ENCODE data around the gene DUSP3. TPM values are rescaled to one million over a fixed set of nuclear protein-coding genes. Genes with fewer than 3 reads are reported as not detected.

DUSP3 gene
- 57.5 TPM for total RNA-seq (ENCODE audit: insufficient read depth, low replicate concordance)

DNA sequence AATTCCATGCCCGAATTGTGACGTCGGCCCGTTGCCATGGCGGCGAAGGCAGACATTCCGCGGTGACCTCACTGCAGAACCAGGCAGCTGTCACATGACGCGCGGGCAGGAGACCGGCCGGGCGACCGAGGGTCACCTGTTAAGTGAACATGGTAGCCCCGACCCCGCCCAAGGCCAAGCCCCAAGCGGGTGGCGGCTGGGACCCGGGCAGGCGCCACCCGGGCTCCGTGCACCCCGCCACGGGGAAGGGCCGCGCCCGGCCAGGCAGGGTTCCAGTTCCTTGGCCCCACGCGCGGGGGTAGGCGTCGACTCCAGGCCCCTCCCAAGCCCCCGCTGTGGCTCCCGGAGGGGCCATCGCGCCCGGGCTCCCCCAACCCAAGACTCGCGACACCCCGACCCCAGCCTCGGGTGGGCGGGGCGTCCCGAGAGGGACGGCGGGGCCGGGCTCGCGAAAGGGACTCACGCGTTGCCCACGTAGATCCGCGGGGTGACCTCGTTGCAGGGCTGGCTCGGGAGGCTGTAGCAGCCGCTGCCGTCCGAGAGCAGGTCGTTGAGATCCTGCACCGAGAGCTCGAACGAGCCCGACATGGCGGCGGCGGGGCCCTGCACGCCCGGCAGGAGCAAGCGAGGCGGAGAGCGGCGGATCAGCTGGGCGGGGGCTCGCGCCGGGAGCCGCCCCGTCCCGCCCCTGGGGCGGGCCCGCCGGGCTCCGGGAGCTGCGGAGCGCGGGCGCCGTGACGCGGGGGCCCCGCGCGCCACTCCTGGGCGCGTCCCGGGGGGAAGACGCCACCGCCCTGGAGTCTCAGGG is at the start of gene DUSP3:
DUSP3 (minus strand) TSS at position 641 of the 808 bp plus-strand sequence; CDS start at position 588, 53 bp downstream.
- peak; percentile 93 for DNase-seq (ENCODE audit: low spot score)

DNA sequence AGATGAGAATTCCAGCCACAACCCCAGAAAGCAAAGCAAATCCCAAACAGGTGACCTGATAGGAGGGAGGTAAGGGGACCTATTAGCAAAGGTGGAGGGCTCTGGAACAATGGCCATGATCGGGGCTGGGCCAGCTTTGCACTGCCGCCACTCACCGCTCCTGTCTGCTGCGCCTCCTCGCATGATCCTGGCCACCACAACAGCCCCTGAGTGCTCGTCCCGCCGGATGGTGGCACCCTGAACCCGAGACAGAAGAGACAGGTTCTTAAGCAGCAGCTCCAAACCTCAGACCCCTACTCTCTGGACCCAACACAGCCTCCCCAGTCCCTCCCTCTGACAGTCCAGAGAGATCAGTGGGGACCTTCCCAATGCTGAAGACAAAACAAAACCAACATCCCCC is 48.8 kb upstream of the DUSP3 start:
- DNase-seq (ENCODE audit: low spot score), result no peak

DNA sequence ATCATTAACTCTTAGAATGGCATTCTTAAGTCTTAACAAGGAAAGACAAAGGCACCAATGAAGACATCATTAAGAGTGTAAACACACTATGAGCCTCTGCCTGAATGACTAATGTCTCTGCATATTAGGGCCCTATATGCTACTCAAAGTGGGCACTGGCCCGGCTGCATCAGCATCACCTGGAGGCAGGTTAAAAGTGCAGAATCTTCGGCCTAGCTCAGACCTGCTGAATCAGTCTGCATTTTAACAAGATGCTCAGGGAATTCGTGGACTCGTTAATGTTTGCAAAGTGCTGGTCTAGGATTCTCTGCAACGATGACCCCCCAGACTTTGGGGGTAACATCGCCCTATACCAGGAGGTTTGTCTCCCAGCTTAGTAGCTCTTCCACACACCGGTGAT is 47.4 kb upstream of the DUSP3 start:
- no peak for DNase-seq (ENCODE audit: low spot score)

DNA sequence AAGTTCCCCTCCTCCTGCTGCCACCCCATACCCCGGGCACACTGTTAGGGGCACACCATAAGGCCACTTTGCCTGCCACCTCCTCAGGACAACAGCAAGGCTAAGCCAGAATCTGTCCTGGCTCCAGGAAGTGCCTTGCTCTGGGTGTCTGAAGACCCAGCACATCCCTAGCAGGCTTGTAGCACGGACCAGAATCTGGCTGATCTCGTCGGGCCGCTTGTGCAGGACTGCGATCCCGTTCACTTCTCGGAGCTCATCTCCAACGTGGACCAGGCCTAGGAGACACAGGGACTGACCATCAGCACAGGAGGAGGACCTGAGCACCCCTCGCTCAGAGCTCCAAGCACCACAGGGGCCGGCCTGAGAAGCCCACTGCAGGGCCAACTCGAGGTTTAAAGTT is 46.8 kb upstream of the DUSP3 start:
- no peak for DNase-seq (ENCODE audit: low spot score)

DNA sequence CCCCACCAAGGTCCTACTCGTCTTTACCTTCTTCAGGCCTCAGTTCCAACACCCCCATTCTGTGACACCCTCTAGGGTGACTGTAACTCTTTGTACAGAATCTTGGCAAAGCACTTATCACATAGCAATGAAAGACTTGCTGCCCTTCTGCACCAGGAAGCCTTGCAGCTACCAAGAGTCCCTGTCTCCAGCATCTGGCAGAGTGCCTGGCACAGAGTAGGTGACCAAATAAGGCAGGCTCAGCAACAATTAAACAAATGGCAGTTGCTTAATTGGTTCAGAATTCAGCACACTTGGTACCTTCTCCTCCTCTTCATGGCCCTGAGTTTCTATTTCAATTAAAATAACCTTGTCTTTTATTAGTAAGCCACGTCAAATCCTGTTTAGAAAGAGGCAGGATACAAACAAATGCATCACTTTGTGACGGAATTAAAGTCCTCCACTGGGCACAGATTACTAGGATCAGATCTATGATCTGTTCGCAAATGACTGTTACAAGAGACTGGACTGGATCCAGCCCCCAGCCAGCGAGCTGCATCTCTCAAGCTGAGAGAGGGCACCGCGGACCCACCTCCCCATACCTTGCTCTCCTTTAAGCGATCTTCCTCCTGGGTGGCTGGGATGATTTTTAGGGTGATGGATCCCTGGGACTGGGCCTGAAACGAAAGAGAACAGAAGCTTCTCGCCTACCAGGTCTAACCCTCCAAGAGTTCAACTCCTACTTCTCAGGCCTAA is 44.7 kb upstream of the DUSP3 start:
- no peak for DNase-seq (ENCODE audit: low spot score)

DNA sequence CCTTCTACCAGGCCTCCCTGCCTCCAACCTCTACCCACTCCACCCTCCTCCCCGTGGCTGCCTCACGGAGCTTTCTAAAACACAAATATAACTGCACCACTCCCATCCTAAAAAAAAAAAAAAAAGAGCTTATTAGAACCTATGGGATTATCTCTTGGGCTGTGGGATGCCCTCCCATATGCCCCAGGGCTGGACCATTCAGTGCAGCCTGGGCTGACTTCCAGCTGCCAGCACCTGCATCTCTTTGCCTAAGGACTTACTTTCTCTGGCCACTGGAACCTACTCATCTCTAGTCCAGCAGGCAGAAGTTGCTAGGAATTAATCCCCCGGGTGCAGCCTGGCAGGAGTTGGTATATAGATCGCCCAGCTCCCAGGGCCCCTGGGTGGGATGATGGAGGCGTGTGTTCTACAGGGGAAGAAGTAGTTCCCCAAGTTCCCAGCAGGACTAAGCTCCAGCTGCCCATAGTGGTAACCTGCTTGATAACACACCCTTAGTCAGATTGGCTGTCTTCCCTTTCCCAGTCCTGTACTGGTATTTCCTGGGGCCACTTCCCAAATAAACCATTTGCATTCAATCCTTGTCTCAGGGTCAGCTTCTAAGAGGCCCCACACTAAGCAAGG is 43.9 kb upstream of the DUSP3 start:
- DNase-seq (ENCODE audit: low spot score), result no peak

DNA sequence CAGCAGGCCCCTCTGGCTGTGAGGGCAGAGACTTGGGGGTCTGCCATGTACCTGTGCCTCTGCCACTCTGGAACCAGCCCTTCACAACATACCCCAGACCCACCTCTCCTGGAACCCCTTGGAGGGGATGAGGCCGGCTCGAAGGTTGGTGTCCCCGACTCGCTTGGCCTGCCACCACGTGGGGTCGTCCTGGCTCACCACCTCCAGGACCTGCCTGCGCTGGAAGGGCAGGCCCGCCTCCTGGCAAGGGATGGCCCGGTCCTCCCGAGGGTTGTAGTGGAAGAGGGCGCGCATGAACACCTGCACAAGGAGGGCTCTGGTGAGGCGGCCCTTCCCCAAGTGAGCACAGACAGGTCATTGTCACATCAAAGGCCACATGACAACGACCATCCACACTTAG is 42.0 kb upstream of the DUSP3 start:
- no peak for DNase-seq (ENCODE audit: low spot score)

DNA sequence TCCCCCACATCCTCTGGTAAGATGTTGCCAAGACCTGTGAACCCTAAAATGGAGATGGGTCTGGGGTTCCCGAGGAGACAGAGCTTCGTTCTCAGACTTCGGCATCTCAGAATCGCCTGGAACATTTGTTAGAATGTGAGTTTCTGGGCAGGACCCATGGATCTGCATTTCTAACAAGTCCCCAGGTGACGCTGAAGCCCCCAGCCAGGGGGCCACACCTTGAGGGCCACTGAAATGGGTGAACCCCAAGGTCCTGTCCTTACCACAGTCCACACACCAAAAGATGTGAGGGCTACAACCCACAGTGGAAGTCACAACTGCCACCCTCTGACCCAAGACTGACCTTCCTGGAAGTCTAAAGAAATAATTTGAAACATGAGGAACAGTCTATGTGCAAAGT is 40.2 kb upstream of the DUSP3 start:
- no peak for DNase-seq (ENCODE audit: low spot score)

DNA sequence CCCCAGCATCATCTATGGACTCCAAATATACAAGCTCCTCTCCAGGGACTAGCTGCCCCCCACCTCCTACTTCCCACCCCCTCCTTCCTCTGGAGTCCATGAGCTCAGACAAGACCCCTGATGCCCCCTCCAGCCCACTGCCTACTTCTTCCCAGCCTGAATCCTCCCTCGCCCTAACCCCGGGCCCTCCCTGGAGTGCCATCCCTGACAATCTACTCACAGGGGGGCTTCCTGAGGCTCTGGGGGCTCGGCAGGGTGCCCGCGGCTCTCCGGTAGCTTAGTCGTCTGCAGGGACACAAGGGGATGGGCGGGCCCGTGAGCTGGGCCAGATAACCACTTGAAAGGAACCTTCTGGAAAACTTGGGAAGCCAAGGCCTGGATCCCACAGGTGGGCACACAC is 39.0 kb upstream of the DUSP3 start:
- no peak for DNase-seq (ENCODE audit: low spot score)

DNA sequence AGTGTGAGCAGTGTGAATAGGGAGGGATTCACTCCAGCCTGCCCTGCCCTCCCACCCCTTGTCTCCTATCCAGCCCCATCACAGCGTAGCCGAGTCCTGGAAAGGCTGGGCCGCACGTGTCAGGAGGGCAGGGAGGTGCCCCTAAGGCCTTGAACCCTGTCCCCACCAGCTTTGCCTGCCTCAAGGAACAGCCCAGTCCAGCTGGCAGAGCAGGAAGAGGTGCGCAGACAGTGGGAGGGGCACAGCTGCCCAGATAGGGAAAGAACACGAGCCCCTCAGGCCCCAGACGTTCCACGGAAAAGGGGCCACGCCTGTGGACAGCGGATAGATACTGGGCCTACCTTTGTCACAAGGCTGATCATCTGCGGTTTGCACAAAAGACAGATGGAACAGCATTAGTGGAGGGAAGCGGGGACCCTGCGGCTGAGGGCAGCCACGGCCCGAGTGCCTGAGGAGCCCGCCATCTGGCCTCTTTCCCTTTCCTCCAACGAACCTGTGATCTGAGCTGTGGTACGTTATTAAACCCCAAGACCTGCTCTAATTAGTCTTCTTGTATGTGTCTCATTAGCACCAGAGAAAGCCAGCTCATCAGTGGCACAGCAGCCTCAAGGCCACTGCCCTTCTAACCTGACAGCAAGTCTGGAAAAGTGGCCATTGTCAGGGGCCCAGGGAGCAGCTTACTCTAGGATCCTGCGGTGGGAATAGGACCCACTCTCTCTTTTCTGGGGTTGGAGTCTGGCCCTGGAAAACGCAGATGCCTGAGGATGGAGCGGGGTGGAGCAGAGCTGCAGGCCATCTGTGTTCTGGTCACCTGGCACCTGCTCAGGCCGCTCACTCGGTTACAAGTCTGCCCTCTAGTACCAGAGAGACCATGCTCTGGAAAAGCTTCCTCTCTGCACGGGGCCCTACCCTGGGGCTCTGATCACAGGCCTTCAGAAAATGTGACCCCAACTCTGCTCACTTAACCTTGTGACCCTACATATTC is 37.9 kb upstream of the DUSP3 start:
- DNase-seq (ENCODE audit: low spot score), result no peak

DNA sequence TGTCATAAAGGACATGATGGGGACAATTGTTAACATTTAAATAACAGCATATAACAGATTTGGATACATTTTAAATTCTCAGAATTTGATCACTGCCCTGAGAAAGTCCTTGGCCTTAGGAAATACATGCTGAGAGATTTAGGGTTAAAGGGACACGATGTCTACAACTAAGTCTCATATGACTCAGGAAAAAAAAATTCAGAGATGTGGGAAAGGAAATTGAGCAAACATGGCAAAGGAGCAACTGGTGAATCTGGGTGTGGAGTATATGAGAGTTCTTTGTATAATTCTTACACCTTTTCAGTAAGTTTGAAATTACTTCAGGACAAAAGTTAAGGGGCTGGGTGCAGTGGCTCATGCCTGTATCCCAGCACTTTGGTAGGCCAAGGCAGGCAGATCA is 35.9 kb upstream of the DUSP3 start:
- DNase-seq (ENCODE audit: low spot score), result peak; percentile 28

DNA sequence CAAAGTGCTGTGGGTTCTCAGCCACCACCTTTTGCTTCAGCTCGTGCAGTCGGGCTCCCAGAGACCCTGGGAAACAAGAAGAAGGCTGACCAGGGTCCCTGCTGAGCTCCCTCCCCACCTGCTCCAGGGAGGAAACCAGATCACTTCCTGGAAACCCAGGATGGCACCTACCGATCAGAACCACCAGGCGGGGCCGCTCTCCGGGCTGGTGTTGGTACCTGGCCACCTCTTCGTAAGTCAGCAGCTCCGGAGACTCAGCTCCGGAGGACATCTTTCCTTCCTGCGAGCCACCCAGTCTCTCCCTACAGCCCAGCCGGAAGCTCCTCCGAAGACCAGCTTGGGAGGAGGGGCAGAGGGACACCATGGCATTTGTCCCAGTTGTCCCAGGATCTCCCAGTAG is 35.2 kb upstream of the DUSP3 start:
- no peak for DNase-seq (ENCODE audit: low spot score)

DNA sequence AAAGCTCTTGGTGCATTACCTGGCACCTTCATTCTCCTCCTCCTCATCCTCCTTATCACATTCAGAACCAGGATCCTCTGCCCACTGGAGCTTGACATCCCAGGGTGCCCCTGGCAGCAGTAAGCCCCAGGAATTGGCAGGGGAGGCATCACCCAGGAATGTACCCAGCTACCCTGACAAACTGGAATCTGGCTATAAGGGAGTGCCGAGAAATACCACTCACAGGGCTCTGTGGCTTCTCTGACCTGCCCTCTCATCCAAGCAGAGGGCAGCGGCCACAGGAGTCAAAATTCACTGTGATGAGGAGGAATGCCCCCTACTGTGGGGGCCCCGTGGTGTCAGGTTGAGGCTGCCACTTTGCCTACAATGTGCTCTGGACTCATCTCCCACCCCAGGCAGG is 34.6 kb upstream of the DUSP3 start:
- no peak for DNase-seq (ENCODE audit: low spot score)

DNA sequence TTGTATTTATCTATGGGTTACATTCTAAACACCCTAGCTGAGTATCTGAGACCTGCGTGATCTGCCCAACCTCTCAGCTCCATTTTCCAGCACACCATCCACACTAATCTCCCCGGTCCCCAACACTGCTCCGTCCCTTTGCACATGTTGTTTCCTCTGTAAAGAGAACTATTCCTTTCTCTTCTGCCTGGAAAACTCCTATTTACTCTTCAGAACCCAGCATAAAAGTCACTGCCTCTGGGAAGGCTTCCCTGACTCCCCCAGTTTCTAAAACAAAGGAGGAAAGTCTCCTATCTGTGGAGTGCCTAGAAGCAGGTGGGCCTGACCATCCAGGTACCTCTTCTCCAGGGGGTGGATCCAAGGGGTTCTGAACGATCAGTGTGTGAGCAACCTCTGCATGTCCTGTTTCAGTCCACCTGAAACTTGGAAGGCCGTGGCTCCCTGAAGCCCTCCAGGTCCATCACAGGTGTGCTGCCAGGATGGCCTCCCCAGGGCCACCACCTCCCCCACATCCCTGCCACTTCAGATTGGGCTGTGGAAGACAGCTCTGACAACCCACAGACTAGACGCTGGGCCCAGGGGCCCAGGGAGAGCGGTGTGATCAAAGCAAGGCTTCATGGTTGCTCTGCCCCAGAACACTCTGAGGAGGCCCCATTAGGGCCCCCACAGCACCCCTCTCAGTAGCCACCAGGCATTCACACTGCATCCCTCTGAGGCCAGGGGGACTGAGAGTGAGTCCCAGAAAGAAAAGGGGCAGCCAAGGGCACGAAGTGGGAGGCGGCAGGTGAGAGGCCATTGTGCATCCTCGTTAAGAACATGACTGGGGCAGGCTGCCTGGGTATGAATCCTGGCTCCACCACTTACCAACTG is 33.9 kb upstream of the DUSP3 start:
- DNase-seq (ENCODE audit: low spot score), result no peak

DNA sequence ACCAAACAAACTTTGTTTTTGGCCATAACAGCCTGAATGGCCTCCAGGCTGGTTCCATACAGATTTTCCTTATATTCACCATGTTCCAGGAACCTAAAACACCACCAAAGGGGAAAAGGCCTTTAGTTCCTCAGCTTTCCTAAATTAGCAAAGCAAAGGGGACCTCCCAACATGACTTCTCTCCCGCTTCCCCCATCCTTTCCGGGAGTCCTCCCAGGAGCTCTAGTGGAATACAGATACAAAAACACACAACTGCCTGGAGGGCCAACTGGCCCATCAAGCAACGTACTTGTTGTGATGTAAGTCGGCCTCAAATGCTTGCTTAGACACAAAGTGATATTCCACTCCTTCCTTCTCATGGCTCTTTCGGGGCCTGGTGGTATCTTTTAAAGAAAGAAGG is 32.0 kb upstream of the DUSP3 start:
- DNase-seq (ENCODE audit: low spot score), result no peak

DNA sequence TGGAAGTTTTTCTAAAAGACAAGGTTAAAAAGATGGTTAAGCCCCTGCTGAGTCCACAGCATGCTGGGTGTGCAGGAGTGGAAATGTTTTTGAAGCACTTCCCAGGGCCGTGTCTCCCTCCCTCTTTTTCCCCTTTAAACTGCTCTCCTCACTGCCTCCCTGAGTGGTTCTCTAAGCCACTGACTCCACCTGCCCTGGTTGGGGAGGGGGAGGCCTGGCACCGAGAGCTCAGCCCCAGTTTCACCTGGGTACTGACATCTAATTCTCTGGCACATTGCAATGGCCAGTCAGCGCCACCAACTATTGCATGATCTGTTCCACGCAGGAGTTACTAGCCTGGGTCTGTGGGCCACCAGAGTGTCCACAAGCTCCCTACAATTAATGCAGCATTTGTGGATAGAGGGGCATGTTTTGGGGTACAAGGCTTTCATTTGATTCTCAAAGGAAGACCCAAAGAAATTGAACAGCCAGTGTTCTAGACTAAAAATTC is 31.5 kb upstream of the DUSP3 start:
- peak; percentile 21 for DNase-seq (ENCODE audit: low spot score)

DNA sequence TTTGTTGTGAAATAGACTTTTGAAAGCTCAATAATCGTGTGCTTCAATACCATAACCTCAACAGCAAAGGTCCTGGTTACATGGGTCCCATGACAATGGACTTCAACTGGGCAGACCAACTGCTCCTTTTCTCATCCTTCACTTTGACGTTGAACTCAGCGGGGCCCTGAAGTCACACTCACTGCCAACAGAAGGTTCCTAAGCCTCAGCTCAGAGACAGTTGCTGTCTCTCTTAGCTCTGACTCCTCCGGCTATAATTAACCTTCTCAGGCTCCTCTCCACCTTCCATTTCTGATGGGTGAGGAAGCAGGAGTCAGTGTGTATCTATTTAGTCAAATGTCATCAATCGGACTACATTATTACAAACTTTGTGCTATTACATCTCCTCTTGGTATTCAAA is 30.3 kb upstream of the DUSP3 start:
- no peak for DNase-seq (ENCODE audit: low spot score)

DNA sequence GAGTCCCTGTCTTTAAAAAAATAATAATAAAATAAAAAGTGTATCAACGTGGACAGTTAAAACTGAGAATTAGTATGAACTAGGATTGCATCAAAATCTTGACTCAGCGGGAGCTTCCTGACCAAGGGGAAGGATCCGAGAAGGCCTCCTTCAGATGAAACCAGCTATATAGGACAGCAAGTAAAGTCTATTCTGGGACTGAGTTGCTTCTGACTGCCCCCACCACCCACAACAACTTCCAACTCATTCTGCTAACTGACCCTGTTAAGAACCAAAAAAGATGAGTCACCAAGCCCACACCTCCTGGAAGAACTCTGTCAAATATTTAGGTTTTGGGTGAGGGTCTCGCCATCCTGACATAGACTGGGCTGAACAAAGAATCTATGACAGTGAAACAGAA is 29.3 kb upstream of the DUSP3 start:
- no peak for DNase-seq (ENCODE audit: low spot score)

DNA sequence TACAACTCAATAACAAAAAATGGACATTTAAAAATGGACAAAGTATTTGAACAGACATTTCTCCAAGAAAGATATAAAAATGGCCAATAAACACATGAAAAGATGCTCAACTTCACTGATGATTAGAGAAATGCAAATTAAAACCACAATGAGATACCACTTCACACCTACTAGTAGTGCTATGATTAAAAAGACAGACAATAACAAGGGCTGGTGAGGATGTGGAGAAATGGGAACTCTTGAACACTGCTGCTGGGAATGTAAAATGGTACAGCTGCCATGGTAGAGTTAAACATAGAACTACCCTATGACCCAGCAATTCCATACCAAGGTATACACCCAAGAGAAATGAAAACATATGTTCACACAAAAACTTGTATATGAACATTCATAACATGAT is 26.3 kb upstream of the DUSP3 start:
- no peak for DNase-seq (ENCODE audit: low spot score)

DNA sequence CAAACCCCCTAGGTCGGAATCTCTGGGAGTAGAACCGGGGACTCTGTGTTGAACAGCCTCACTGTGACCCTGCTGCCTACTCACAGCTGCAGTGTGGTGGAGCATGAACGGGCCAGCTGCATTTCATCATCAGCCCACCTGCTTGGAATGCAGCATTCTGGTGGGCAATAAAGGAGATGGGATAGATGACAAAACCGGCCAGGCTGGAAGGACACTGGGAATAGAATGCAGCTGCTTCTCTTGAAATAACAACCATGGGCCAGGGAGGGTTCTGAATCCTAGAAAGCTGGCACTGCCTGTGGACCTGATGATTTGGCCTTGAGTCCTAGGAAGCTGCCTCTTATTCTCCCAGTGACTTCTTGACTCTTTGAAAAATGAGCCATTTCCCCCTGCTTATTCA is 25.0 kb upstream of the DUSP3 start:
- DNase-seq (ENCODE audit: low spot score), result no peak

Measured in umbilical cord (tissue), 2 donors.